HCT116 (cell line): ENCODE measurements around the gene ABR. TPM values are rescaled to one million over a fixed set of nuclear protein-coding genes. Genes with fewer than 3 reads are reported as not detected.

Experiments
- ATAC-seq: fragments of 200-7000 bp; cut with Tn5 transposase; 2 replicates; pipeline ENCODE4 v1.9.1; 2020; ENCODE audit warnings: mild to moderate bottlenecking, moderate library complexity
- BruUV-seq: library from RNA; stranded (reverse); fragments of 400-500 nt; replicated peaks from 2 replicates; lab custom pipeline; 2021; lab: Mats Ljungman, UMichigan
- CTCF ChIA-PET: fragments of 300-600 bp; sonication (Branson Sonifier 250); formaldehyde crosslinking; loops from one replicate; lab custom pipeline; 2021; ENCODE audit warnings: antibody characterized with exemption; lab: Charles Lee
- POLR2A ChIA-PET: fragments of 300-600, 350-600 bp; sonication (Branson Sonifier 250); formaldehyde crosslinking; loops from one replicate; lab custom pipeline; 2021; ENCODE audit warnings: antibody characterized with exemption; lab: Charles Lee
- RAD21 ChIA-PET, 2 experiments: fragments of 300-600 bp; sonication (Branson Sonifier 250); formaldehyde crosslinking; loops; one replicate each; lab custom pipeline; 2023; ENCODE audit warnings: low total read pairs in 2 of 2; ENCODE audit not compliant: uncharacterized antibody in 2 of 2, unreplicated experiment in 2 of 2, low non-redundant PET in 1 of 2; lab: Charles Lee
- DNase-seq: peaks from one replicate; pipeline ENCODE4 v3.0.0-alpha.2; 2010; ENCODE audit warnings: low read depth, low spot score
- H2AFZ ChIP-seq: fragments of 200-600 bp; shearing (Covaris generic), sonication (generic); 2 replicates; pipeline ENCODE4 v1.6.1; 2017; ENCODE audit warnings: low read depth, mixed run types, mixed read lengths, antibody characterized with exemption, low read length; ENCODE audit not compliant: poor library complexity, severe bottlenecking
- H3K27ac ChIP-seq: 2 replicates; pipeline ENCODE4 v1.5.1; 2012; ENCODE audit warnings: low read depth, low read length
- H3K27me3 ChIP-seq: fragments of 200-600 bp; sonication (generic); 2 replicates; pipeline ENCODE4 v1.6.1; 2016; ENCODE audit warnings: mixed run types, low read length, mixed read lengths; ENCODE audit not compliant: insufficient read depth
- H3K36me3 ChIP-seq, 2 experiments: fragments of 200-500 bp in 1 of 2; fragments of 200-600 bp in 1 of 2; sonication (Bioruptor generic) in 1 of 2; sonication (generic) in 1 of 2; 2 replicates each; pipeline versions ENCODE4 v1.5.1 to v1.6.1; 2014 to 2016; ENCODE audit warnings: low read length in 2 of 2, inconsistent platforms in 1 of 2, mixed read lengths in 1 of 2, mixed run types in 1 of 2; ENCODE audit not compliant: insufficient read depth in 2 of 2, control insufficient read depth in 1 of 2
- H3K4me1 ChIP-seq, 2 experiments: fragments of 200-600 bp in 1 of 2; sonication (generic) in 1 of 2; 2 replicates each; pipeline versions ENCODE4 v1.5.1 to v1.6.1; 2012 to 2017; ENCODE audit warnings: low read length in 2 of 2, inconsistent platforms in 1 of 2, mild to moderate bottlenecking in 1 of 2, mixed read lengths in 1 of 2, mixed run types in 1 of 2, moderate library complexity in 1 of 2; ENCODE audit not compliant: insufficient read depth in 2 of 2, control insufficient read depth in 1 of 2
- H3K4me2 ChIP-seq: fragments of 200-600 bp; sonication (generic); 2 replicates; pipeline ENCODE4 v1.6.1; 2017; ENCODE audit warnings: mixed run types, low read length, mixed read lengths
- H3K4me3 ChIP-seq, 2 experiments: fragments of 200-600 bp in 1 of 2; sonication (generic) in 1 of 2; replicated peaks in 1 of 2; 2 replicates each; pipeline ENCODE4 v1.5.1; 2011 to 2016; ENCODE audit warnings: low read length in 2 of 2, control low read depth in 1 of 2, low read depth in 1 of 2, mild to moderate bottlenecking in 1 of 2, mixed read lengths in 1 of 2, mixed run types in 1 of 2
- H3K79me2 ChIP-seq: fragments of 200-600 bp; sonication (generic); 2 replicates; pipeline ENCODE4 v1.6.1; 2017; ENCODE audit warnings: mild to moderate bottlenecking, mixed run types, low read length, moderate library complexity, mixed read lengths; ENCODE audit not compliant: insufficient read depth
- H3K9ac ChIP-seq: fragments of 200-600 bp; sonication (generic); 2 replicates; pipeline ENCODE4 v1.6.1; 2016; ENCODE audit warnings: low read length, mixed read lengths
- H3K9me2 ChIP-seq: fragments of 200-600 bp; sonication (generic), shearing (Covaris generic); 2 replicates; pipeline ENCODE4 v1.6.1; 2017; ENCODE audit warnings: mixed run types, mild to moderate bottlenecking, moderate library complexity; ENCODE audit not compliant: insufficient read depth
- H3K9me3 ChIP-seq, 2 experiments: fragments of 200-500 bp in 1 of 2; fragments of 200-600 bp in 1 of 2; sonication (Bioruptor generic) in 1 of 2; sonication (generic) in 1 of 2; 2 replicates each; pipeline ENCODE4 v1.6.1; 2014 to 2017; ENCODE audit warnings: low read length in 2 of 2, mixed read lengths in 2 of 2, inconsistent platforms in 1 of 2, low read depth in 1 of 2, mild to moderate bottlenecking in 1 of 2, mixed run types in 1 of 2, moderate library complexity in 1 of 2; ENCODE audit not compliant: control insufficient read depth in 1 of 2, insufficient read depth in 1 of 2
- H4K20me1 ChIP-seq: fragments of 200-600 bp; sonication (generic), shearing (Covaris generic); 2 replicates; pipeline ENCODE4 v1.6.1; 2017; ENCODE audit warnings: mixed run types, mild to moderate bottlenecking, moderate library complexity; ENCODE audit not compliant: insufficient read depth
- ATF3 ChIP-seq: IDR thresholded peaks from 2 replicates; pipeline ENCODE4 v1.6.1; 2012
- CBX3 ChIP-seq: IDR thresholded peaks from 2 replicates; pipeline ENCODE4 v1.6.1; 2012; ENCODE audit warnings: low read depth
- CTCF ChIP-seq, 3 experiments: fragments of 200-600 bp in 1 of 3; sonication (generic) in 1 of 3; IDR thresholded peaks in 2 of 3; conservative IDR thresholded peaks in 1 of 3; 2 replicates each; pipeline ENCODE4 v1.5.1; 2012 to 2017; ENCODE audit warnings: low read depth in 2 of 3, low read length in 2 of 3, antibody characterized with exemption in 1 of 3, borderline replicate concordance in 1 of 3, control low read depth in 1 of 3, mild to moderate bottlenecking in 1 of 3, mixed read lengths in 1 of 3, mixed run types in 1 of 3, moderate library complexity in 1 of 3; ENCODE audit not compliant: insufficient read depth in 1 of 3
- ELF1 ChIP-seq: IDR thresholded peaks from 2 replicates; pipeline ENCODE4 v1.6.1; 2012; ENCODE audit warnings: low read depth, borderline replicate concordance
- EZH2 ChIP-seq: fragments of 200-600 bp; sonication (generic); IDR thresholded peaks from 2 replicates; pipeline ENCODE4 v1.6.1; 2017; ENCODE audit warnings: antibody characterized with exemption, mixed run types
- FOSL1 ChIP-seq: IDR thresholded peaks from 2 replicates; pipeline ENCODE4 v1.6.1; 2012; ENCODE audit warnings: low read depth
- MAX ChIP-seq: IDR thresholded peaks from 2 replicates; pipeline ENCODE4 v1.6.1; 2012
- POLR2A ChIP-seq: IDR thresholded peaks from 2 replicates; pipeline ENCODE4 v1.7.0; 2011; ENCODE audit warnings: borderline replicate concordance; ENCODE audit not compliant: insufficient read depth, insufficient read length; ENCODE audit errors: extremely low read depth
- POLR2AphosphoS5 ChIP-seq: IDR thresholded peaks from 2 replicates; pipeline ENCODE4 v1.6.1; 2011; ENCODE audit warnings: mild to moderate bottlenecking, low read depth, low read length, moderate library complexity
- RAD21 ChIP-seq: IDR thresholded peaks from 2 replicates; pipeline ENCODE4 v1.6.1; 2012; ENCODE audit warnings: low read depth, mild to moderate bottlenecking
- REST ChIP-seq: IDR thresholded peaks from 2 replicates; pipeline ENCODE4 v1.6.1; 2012; ENCODE audit warnings: low read depth
- SIN3A ChIP-seq: IDR thresholded peaks from 2 replicates; pipeline ENCODE4 v1.6.1; 2012; ENCODE audit warnings: low read depth
- YY1 ChIP-seq: IDR thresholded peaks from 2 replicates; pipeline ENCODE4 v1.6.1; 2011; ENCODE audit warnings: low read length, low read depth, moderate library complexity, mild to moderate bottlenecking; ENCODE audit not compliant: insufficient replicate concordance; ENCODE audit errors: extremely low read depth
- ZBTB33 ChIP-seq: IDR thresholded peaks from 2 replicates; pipeline ENCODE4 v1.6.1; 2011; ENCODE audit warnings: mild to moderate bottlenecking, low read length, moderate library complexity; ENCODE audit not compliant: insufficient replicate concordance; ENCODE audit errors: extremely low read depth
- ZFX ChIP-seq: fragments of 450-650 bp; IDR thresholded peaks from 2 replicates; pipeline ENCODE4 v1.6.1; 2017
- intact Hi-C: fragments of 100-400 bp; cut with micrococcal nuclease; formaldehyde crosslinking; loops from 2 replicates; pipeline ENCODE4 v1.10.0; 2022
- total RNA-seq: library from RNA; stranded (reverse); gene quantifications from one replicate; pipeline ENCODE4 v1.2.1, GENCODE V29; 2021; ENCODE audit not compliant: unreplicated experiment

ABR gene
- total RNA-seq, 1 experiment from 2014 or later = 58.5 TPM

GRCh38 chr17:1108478-1108764 lies 71.4 kb downstream of the ABR start:
- RAD21 ChIA-PET = interaction anchor here in 1 of 2 experiments (0.7 kb wide), 1 partner anchor 29 kb away, joined by 5 read pairs; no protein-coding TSS in a partner anchor
- no TSS peak for BruUV-seq
- Histone ChIP-seq H3K4me1 (peaks cover 44 to 53% of the 10 kb centered on the region in 2 experiments), H3K27ac (peak overlapping the region; percentile 96), H3K9me2 (no peaks in the 10 kb centered on the region), H3K4me3 (peak overlapping the region; percentile 67 to 79)
- TF ChIP-seq YY1 = no peak
- no peak for TF ChIP-seq CTCF (IDR thresholded peaks at IDR 0.05 in 2 of 3, conservative IDR thresholded peaks at IDR 0.05 in 1 of 3; ENCODE audit: borderline replicate concordance in 1 of 3, insufficient read depth in 1 of 3, low read depth in 2 of 3, low read length in 2 of 3)
- no peak for TF ChIP-seq CBX3
- no peak for TF ChIP-seq ZBTB33
- TF ChIP-seq REST = no peak
- TF ChIP-seq FOSL1 = no peak
- no peak for TF ChIP-seq ATF3
- TF ChIP-seq RAD21 = no peak
- TF ChIP-seq ELF1 = no peak
- TF ChIP-seq ZFX = no peak
- no peak; the same call in 1 of the 2 replicates for TF ChIP-seq POLR2AphosphoS5
- no peak for TF ChIP-seq POLR2A
- TF ChIP-seq SIN3A = no peak
- TF ChIP-seq EZH2 = no peak
- no peak; the same call in 1 of the 2 replicates for TF ChIP-seq MAX
- TF ChIP-seq, all 23 proteins: peak for 0
- intact Hi-C loops = no loop called here
- Histone ChIP-seq H4K20me1 (no peaks in the 10 kb centered on the region), H3K27me3 (no peaks in the 10 kb centered on the region), H3K9ac (peak overlapping the region; percentile 79), H2AFZ (no peak overlapping the region), H3K9me3 (no peaks in the 10 kb centered on the region), H3K36me3 (peaks cover 0 to 5% of the 10 kb centered on the region in 2 experiments; a peak in 1 of 4 replicates), H3K4me2 (peak overlapping the region; percentile 83), H3K79me2 (no peaks in the 10 kb centered on the region; the same call in 1 of the 2 replicates)
- ATAC-seq (peak; percentile 16), DNase-seq (no peak)
- ChIA-PET POLR2A (interaction anchor here (0.6 kb wide), 1 partner anchor 225 kb away, joined by 4 read pairs; no protein-coding TSS in a partner anchor), CTCF (interaction anchor here (0.6 to 0.7 kb wide), 2 partner anchors 14 to 50 kb away, joined by 3 read pairs; no protein-coding TSS in a partner anchor)
